WTC11 (cell line): ENCODE results near the gene PSMD8. TPM values are rescaled to one million over a fixed set of nuclear protein-coding genes. Genes with fewer than 3 reads are reported as not detected.
"Not testable (repeated sequence)": the region's sequence is repeated elsewhere in the genome, so short reads cannot be mapped to it uniquely, and the experiment has no call there.

Source experiments
- ATAC-seq: fragments of 200-7000 bp; cut with Tn5 transposase; 2 replicates; pipeline ENCODE4 v1.10.0; 2021; ENCODE audit warnings: mild to moderate bottlenecking, moderate library complexity
- CTCF ChIA-PET: fragments of 300-600 bp; sonication (Branson Sonifier 250); formaldehyde crosslinking; loops from one replicate; lab custom pipeline; 2021; ENCODE audit warnings: antibody characterized with exemption; lab: Charles Lee
- POLR2A ChIA-PET: fragments of 350-600 bp; sonication (Branson Sonifier 250); formaldehyde crosslinking; loops from one replicate; lab custom pipeline; 2021; ENCODE audit warnings: antibody characterized with exemption; lab: Charles Lee
- DNase-seq: peaks from one replicate; pipeline ENCODE4 v3.0.0; 2021; ENCODE audit warnings: low spot score
- H3K27ac Mint-ChIP-seq: 2 replicates; pipeline ENCODE4 v1.8.0; 2021; ENCODE audit warnings: mixed read lengths
- H3K27me3 Mint-ChIP-seq: 2 replicates; pipeline ENCODE4 v1.8.0; 2021; ENCODE audit warnings: low read depth, mild to moderate bottlenecking, moderate library complexity, mixed read lengths
- H3K36me3 Mint-ChIP-seq: 2 replicates; pipeline ENCODE4 v1.8.0; 2021; ENCODE audit warnings: mixed read lengths
- H3K4me1 Mint-ChIP-seq: 2 replicates; pipeline ENCODE4 v1.8.0; 2022; ENCODE audit warnings: mixed read lengths
- H3K4me3 Mint-ChIP-seq: 2 replicates; pipeline ENCODE4 v1.8.0; 2021; ENCODE audit warnings: mild to moderate bottlenecking, moderate library complexity, mixed read lengths
- H3K9me3 Mint-ChIP-seq: 2 replicates; pipeline ENCODE4 v1.8.0; 2021; ENCODE audit warnings: mixed read lengths
- ATF1 ChIP-seq: sonication (generic); formaldehyde crosslinking; IDR thresholded peaks from 2 replicates; pipeline ENCODE4 v1.8.1; 2023; ENCODE audit warnings: mild to moderate bottlenecking, moderate library complexity, missing genetic modification reagents
- CREB1 ChIP-seq: sonication (generic); formaldehyde crosslinking; IDR thresholded peaks from 2 replicates; pipeline ENCODE4 v1.8.0; 2023; ENCODE audit warnings: mild to moderate bottlenecking, missing genetic modification reagents
- ESRRA ChIP-seq: sonication (generic); formaldehyde crosslinking; IDR thresholded peaks from 2 replicates; pipeline ENCODE4 v1.8.1; 2022; ENCODE audit warnings: mild to moderate bottlenecking, missing genetic modification reagents, borderline replicate concordance
- FOXJ3 ChIP-seq: sonication (generic); formaldehyde crosslinking; IDR thresholded peaks from 2 replicates; pipeline ENCODE4 v1.9.0; 2021; ENCODE audit warnings: missing genetic modification reagents, mild to moderate bottlenecking, borderline replicate concordance
- FOXK1 ChIP-seq: sonication (generic); formaldehyde crosslinking; IDR thresholded peaks from 2 replicates; pipeline ENCODE4 v1.8.0; 2022; ENCODE audit warnings: mild to moderate bottlenecking, moderate library complexity, missing genetic modification reagents
- GRHL2 ChIP-seq: fragments of 250-450 bp; sonication (Bioruptor Pico); IDR thresholded peaks from 2 replicates; pipeline ENCODE4 v1.8.0; 2022; ENCODE audit warnings: mild to moderate bottlenecking, moderate library complexity; ENCODE audit not compliant: insufficient replicate concordance, severe bottlenecking
- IRF2 ChIP-seq: sonication (generic); formaldehyde crosslinking; IDR thresholded peaks from 2 replicates; pipeline ENCODE4 v1.8.0; 2022; ENCODE audit warnings: low read depth, missing genetic modification reagents, borderline replicate concordance
- NR3C1 ChIP-seq: sonication (generic); formaldehyde crosslinking; conservative IDR thresholded peaks from 2 replicates; pipeline ENCODE4 v1.8.1; 2023; ENCODE audit warnings: low read depth, mild to moderate bottlenecking, missing genetic modification reagents
- PRDM15 ChIP-seq: sonication (generic); formaldehyde crosslinking; IDR thresholded peaks from 2 replicates; pipeline ENCODE4 v1.8.0; 2022; ENCODE audit warnings: missing genetic modification reagents
- PREB ChIP-seq: sonication (generic); formaldehyde crosslinking; IDR thresholded peaks from 2 replicates; pipeline ENCODE4 v1.8.1; 2022; ENCODE audit warnings: mild to moderate bottlenecking, missing genetic modification reagents, moderate library complexity, borderline replicate concordance
- ZNF121 ChIP-seq: sonication (generic); formaldehyde crosslinking; IDR thresholded peaks from 2 replicates; pipeline ENCODE4 v1.8.0; 2023; ENCODE audit warnings: missing genetic modification reagents
- ZNF532 ChIP-seq: fragments of 250-450 bp; sonication (Bioruptor Pico); IDR thresholded peaks from 2 replicates; pipeline ENCODE4 v1.9.0; 2021; ENCODE audit warnings: mild to moderate bottlenecking, borderline replicate concordance
- total RNA-seq: library from RNA; stranded (reverse); gene quantifications from 3 replicates; pipeline ENCODE4 v1.2.3, GENCODE V29; 2021
- TF ChIP-seq, protein P1 (sequence below): sonication (generic); formaldehyde crosslinking; IDR thresholded peaks from 2 replicates; pipeline ENCODE4 v1.8.0; 2023; ENCODE audit warnings: missing genetic modification reagents
- TF ChIP-seq, protein P2 (sequence below): sonication (generic); formaldehyde crosslinking; IDR thresholded peaks from 2 replicates; pipeline ENCODE4 v1.8.1; 2023; ENCODE audit warnings: mild to moderate bottlenecking, missing genetic modification reagents
- TF ChIP-seq, protein P3 (sequence below): sonication (generic); formaldehyde crosslinking; IDR thresholded peaks from 2 replicates; pipeline ENCODE4 v1.8.1; 2022; ENCODE audit warnings: missing genetic modification reagents, borderline replicate concordance
- TF ChIP-seq, protein P4 (sequence below): sonication (generic); formaldehyde crosslinking; IDR thresholded peaks from 2 replicates; pipeline ENCODE4 v1.8.1; 2022; ENCODE audit warnings: low read depth, missing genetic modification reagents, borderline replicate concordance

Gene PSMD8
- total RNA-seq, 1 experiment from 2014 or later, result 167 TPM

GRCh38 chr19:38411041-38411712 lies 36.8 kb downstream of the PSMD8 start:
- no peaks in the 10 kb centered on the region; the same call in 1 of the 2 replicates for H3K27me3 Mint-ChIP-seq
- no peak for DNase-seq
- H3K36me3 Mint-ChIP-seq, result no peaks in the 10 kb centered on the region
- ChIA-PET POLR2A (interaction anchor here (0.5 kb wide), 1 partner anchor 196 kb away, joined by 6 read pairs; no protein-coding TSS in a partner anchor), CTCF (interaction anchor here (4.9 kb wide), 1 partner anchor 9 kb away, joined by 50 read pairs; the partner anchor contains the start of gene FAM98C)
- H3K4me1 Mint-ChIP-seq, result no peaks in the 10 kb centered on the region
- ATAC-seq, result no peak
- no peak overlapping the region for H3K4me3 Mint-ChIP-seq
- TF ChIP-seq, protein P1, sequence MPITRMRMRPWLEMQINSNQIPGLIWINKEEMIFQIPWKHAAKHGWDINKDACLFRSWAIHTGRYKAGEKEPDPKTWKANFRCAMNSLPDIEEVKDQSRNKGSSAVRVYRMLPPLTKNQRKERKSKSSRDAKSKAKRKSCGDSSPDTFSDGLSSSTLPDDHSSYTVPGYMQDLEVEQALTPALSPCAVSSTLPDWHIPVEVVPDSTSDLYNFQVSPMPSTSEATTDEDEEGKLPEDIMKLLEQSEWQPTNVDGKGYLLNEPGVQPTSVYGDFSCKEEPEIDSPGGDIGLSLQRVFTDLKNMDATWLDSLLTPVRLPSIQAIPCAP (CRISPR knock-in tag), result no peak
- TF ChIP-seq NR3C1 (CRISPR knock-in tag) (no peak), GRHL2 (CRISPR knock-in tag) (no peak), ESRRA (CRISPR knock-in tag) (no peak), PRDM15 (CRISPR knock-in tag) (no peak), ZNF532 (CRISPR knock-in tag) (no peak), IRF2 (no peak), FOXJ3 (CRISPR knock-in tag) (no peak), FOXK1 (CRISPR knock-in tag) (no peak), CREB1 (CRISPR knock-in tag) (no peak), ZNF121 (CRISPR knock-in tag) (no peak), ATF1 (CRISPR knock-in tag) (no peak), PREB (CRISPR knock-in tag) (no peak)
- TF ChIP-seq, protein P2, sequence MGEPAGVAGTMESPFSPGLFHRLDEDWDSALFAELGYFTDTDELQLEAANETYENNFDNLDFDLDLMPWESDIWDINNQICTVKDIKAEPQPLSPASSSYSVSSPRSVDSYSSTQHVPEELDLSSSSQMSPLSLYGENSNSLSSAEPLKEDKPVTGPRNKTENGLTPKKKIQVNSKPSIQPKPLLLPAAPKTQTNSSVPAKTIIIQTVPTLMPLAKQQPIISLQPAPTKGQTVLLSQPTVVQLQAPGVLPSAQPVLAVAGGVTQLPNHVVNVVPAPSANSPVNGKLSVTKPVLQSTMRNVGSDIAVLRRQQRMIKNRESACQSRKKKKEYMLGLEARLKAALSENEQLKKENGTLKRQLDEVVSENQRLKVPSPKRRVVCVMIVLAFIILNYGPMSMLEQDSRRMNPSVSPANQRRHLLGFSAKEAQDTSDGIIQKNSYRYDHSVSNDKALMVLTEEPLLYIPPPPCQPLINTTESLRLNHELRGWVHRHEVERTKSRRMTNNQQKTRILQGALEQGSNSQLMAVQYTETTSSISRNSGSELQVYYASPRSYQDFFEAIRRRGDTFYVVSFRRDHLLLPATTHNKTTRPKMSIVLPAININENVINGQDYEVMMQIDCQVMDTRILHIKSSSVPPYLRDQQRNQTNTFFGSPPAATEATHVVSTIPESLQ (CRISPR knock-in tag), result no peak
- TF ChIP-seq, protein P3, sequence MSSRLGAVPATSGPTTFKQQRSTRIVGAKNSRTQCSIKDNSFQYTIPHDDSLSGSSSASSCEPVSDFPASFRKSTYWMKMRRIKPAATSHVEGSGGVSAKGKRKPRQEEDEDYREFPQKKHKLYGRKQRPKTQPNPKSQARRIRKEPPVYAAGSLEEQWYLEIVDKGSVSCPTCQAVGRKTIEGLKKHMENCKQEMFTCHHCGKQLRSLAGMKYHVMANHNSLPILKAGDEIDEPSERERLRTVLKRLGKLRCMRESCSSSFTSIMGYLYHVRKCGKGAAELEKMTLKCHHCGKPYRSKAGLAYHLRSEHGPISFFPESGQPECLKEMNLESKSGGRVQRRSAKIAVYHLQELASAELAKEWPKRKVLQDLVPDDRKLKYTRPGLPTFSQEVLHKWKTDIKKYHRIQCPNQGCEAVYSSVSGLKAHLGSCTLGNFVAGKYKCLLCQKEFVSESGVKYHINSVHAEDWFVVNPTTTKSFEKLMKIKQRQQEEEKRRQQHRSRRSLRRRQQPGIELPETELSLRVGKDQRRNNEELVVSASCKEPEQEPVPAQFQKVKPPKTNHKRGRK (CRISPR knock-in tag), result no peak
- TF ChIP-seq, protein P4, sequence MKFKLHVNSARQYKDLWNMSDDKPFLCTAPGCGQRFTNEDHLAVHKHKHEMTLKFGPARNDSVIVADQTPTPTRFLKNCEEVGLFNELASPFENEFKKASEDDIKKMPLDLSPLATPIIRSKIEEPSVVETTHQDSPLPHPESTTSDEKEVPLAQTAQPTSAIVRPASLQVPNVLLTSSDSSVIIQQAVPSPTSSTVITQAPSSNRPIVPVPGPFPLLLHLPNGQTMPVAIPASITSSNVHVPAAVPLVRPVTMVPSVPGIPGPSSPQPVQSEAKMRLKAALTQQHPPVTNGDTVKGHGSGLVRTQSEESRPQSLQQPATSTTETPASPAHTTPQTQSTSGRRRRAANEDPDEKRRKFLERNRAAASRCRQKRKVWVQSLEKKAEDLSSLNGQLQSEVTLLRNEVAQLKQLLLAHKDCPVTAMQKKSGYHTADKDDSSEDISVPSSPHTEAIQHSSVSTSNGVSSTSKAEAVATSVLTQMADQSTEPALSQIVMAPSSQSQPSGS (CRISPR knock-in tag), result no peak
- H3K9me3 Mint-ChIP-seq, result no peaks in the 10 kb centered on the region
- no peak overlapping the region for H3K27ac Mint-ChIP-seq

DNA sequence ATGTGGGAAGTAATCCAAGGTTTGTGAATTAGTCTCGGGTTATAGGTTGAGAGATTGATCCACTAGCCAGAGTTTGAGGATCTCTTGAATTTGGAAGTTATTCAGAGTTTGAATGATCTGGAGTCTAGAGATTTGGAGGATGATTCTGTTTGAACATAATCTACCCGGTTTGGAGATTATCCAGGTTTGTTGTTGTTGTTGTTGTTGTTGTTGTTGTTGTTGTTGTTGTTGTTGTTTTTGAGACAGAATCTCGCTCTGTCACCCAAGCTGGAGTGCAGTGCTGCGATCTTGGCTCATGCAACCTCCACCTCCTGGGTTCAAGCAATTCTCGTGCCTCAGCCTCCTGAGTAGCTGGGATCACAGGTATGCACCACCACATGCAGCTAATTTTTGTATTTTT lies 37.5 kb downstream of the PSMD8 start:
- H3K27ac Mint-ChIP-seq, H3K36me3 Mint-ChIP-seq, H3K4me1 Mint-ChIP-seq, H3K27me3 Mint-ChIP-seq, DNase-seq, POLR2A ChIA-PET, H3K4me3 Mint-ChIP-seq, H3K9me3 Mint-ChIP-seq, ATAC-seq: not testable (repeated sequence)
- CTCF ChIA-PET, result interaction anchor here (4.9 kb wide), 1 partner anchor 9 kb away, joined by 50 read pairs; the partner anchor contains the start of gene FAM98C
